ENCODE results near the gene TPK1. TPM values are rescaled to one million over a fixed set of nuclear protein-coding genes. Genes with fewer than 3 reads are reported as not detected.

Gene TPK1
- total and polyA plus RNA-seq, 2 of the 13 experiments (the other 11 are each of a cell fraction or from before 2014, with no cell fraction given) = 1.0 to 1.2 TPM

- TF ChIP-seq PRDM10 (CRISPR knock-in tag; IDR thresholded peaks at IDR 0.05; ENCODE audit: low read depth) (no peak), ZNF780A (CRISPR knock-in tag; IDR thresholded peaks at IDR 0.05) (no peak), ZSCAN25 (CRISPR knock-in tag; IDR thresholded peaks at IDR 0.05) (no peak), NFYC (CRISPR knock-in tag; IDR thresholded peaks at IDR 0.05) (no peak)
These were observed 144.6 kb downstream of the TPK1 start (continued) for GRCh38 chr7:144691240-144691639.

GRCh38 chr7:144682581-144683280, 153.1 kb downstream of the TPK1 start:
- intact Hi-C loops (cut with micrococcal nuclease; ENCODE audit: unreplicated experiment) = no loop called here
- Histone ChIP-seq H3K9ac (ENCODE audit: insufficient read depth, low read depth, low read length) (no peak overlapping the region), H3K27me3 (ENCODE audit: control insufficient read depth in 1 of 2, insufficient read depth in 2 of 2, low read length in 2 of 2) (no peaks in the 10 kb centered on the region), H2AFZ (ENCODE audit: low read length) (no peak overlapping the region), H3K4me3 (replicated peaks in 1 of 3; ENCODE audit: insufficient read depth in 1 of 3, low read depth in 2 of 3, low read length in 3 of 3) (no peak overlapping the region), H3K4me2 (ENCODE audit: low read depth, low read length) (no peak overlapping the region), H3K9me3 (ENCODE audit: low read length) (no peaks in the 10 kb centered on the region), H3K4me1 (ENCODE audit: insufficient read depth, low read length) (no peaks in the 10 kb centered on the region), H3K27ac (ENCODE audit: extremely low read length, insufficient read depth, low read length) (no peak overlapping the region), H4K20me1 (ENCODE audit: insufficient read depth, low read length) (no peaks in the 10 kb centered on the region), H3K79me2 (ENCODE audit: insufficient read depth, low read length) (no peaks in the 10 kb centered on the region), H3K36me3 (replicated peaks in 1 of 2; ENCODE audit: control insufficient read depth in 1 of 2, insufficient read depth in 2 of 2, low read length in 2 of 2) (no peaks in the 10 kb centered on the region)
- CTCF ChIA-PET (ENCODE audit: low intra/inter-chr PET ratio, low total read pairs) = no interaction called here
- FAIRE-seq = no peak
- in situ Hi-C loops (cut with HindIII; ENCODE audit: extremely low pct_ligation_motif_present, low pct_unique_long_range_greater_than_20kb) = no loop called here
- 34% methylated on average over 6 of the region's 6 CpGs for WGBS (ENCODE audit: low lambda C conversion rate)
- ATAC-seq = no peak
- DNase-seq (ENCODE audit: low spot score) = no peak
- POLR2A ChIA-PET = no interaction called here
- BruUV-seq (replicated peaks) = no TSS peak
- TF ChIP-seq TBL1XR1 (IDR thresholded peaks at IDR 0.05; ENCODE audit: borderline replicate concordance, low read length, partially characterized antibody) = no peak
- no peak for TF ChIP-seq ZNF557 (CRISPR knock-in tag; IDR thresholded peaks at IDR 0.05)
- TF ChIP-seq SNRNP70 (IDR thresholded peaks at IDR 0.05; ENCODE audit: low read depth, low read length) = no peak
- TF ChIP-seq KLF11 (CRISPR knock-in tag; IDR thresholded peaks at IDR 0.05) = no peak
- no peak for TF ChIP-seq ZNF737 (CRISPR knock-in tag; IDR thresholded peaks at IDR 0.05; ENCODE audit: borderline replicate concordance)
- no peak for TF ChIP-seq U2AF2 (IDR thresholded peaks at IDR 0.05; ENCODE audit: low read depth, low read length)
- TF ChIP-seq GFI1 (CRISPR knock-in tag; IDR thresholded peaks at IDR 0.05; ENCODE audit: borderline replicate concordance) = no peak
- no peak for TF ChIP-seq ZNF781 (CRISPR knock-in tag; IDR thresholded peaks at IDR 0.05; ENCODE audit: borderline replicate concordance, not compliant biosample characterization)
- TF ChIP-seq CREBL2 (CRISPR knock-in tag; IDR thresholded peaks at IDR 0.05; ENCODE audit: borderline replicate concordance) = no peak
- no peak for TF ChIP-seq LBX2 (CRISPR knock-in tag; IDR thresholded peaks at IDR 0.05; ENCODE audit: borderline replicate concordance)
- no peak for TF ChIP-seq ZNF337 (CRISPR knock-in tag; IDR thresholded peaks at IDR 0.05; ENCODE audit: borderline replicate concordance, low read depth)
- TF ChIP-seq ZNF619 (CRISPR knock-in tag; IDR thresholded peaks at IDR 0.05) = no peak
- no peak for TF ChIP-seq KDM1A (CRISPR knock-in tag; IDR thresholded peaks at IDR 0.05)
- no peak for TF ChIP-seq ELF1 (CRISPR knock-in tag; IDR thresholded peaks at IDR 0.05)
- TF ChIP-seq SRF (IDR thresholded peaks at IDR 0.05; ENCODE audit: low read depth, low read length) = no peak

Measured in HepG2 (cell line).